HEK293T (cell line): ENCODE results near the gene KLK1.

ENCODE experiments used
- CTCF ChIA-PET: fragments of 350-600 bp; formaldehyde crosslinking; extraction: SDS; loops from one replicate; lab custom pipeline; 2021; ENCODE audit warnings: antibody characterized with exemption, inconsistent platforms; lab: Yijun Ruan, JAX
- POLR2A ChIA-PET: fragments of 350-600 bp; formaldehyde crosslinking; extraction: SDS; loops from one replicate; lab custom pipeline; 2020; ENCODE audit warnings: antibody characterized with exemption, inconsistent platforms; lab: Yijun Ruan, JAX
- DNase-seq: peaks from one replicate; pipeline ENCODE4 v3.0.0; 2012; ENCODE audit warnings: mixed read lengths; ENCODE audit errors: extremely low spot score
- ARNT ChIP-seq: fragments of 450-650 bp; IDR thresholded peaks from 2 replicates; pipeline ENCODE4 v1.6.1; 2017; ENCODE audit warnings: mild to moderate bottlenecking
- BHLHE40 ChIP-seq: fragments of 450-650 bp; IDR thresholded peaks from 2 replicates; pipeline ENCODE4 v1.6.1; 2016; ENCODE audit warnings: mild to moderate bottlenecking, moderate library complexity, borderline replicate concordance
- CTBP1 ChIP-seq: fragments of 450-650 bp; IDR thresholded peaks from 2 replicates; pipeline ENCODE4 v1.6.1; 2016; ENCODE audit warnings: borderline replicate concordance
- ELF4 ChIP-seq: fragments of 450-650 bp; IDR thresholded peaks from 2 replicates; pipeline ENCODE4 v1.6.1; 2017; ENCODE audit warnings: antibody characterized with exemption
- FOXA1 ChIP-seq: fragments of 450-650 bp; IDR thresholded peaks from 2 replicates; pipeline ENCODE4 v1.6.1; 2016; ENCODE audit warnings: mild to moderate bottlenecking
- FOXK2 ChIP-seq: fragments of 450-650 bp; IDR thresholded peaks from 2 replicates; pipeline ENCODE4 v1.6.1; 2016; ENCODE audit warnings: mild to moderate bottlenecking
- FOXM1 ChIP-seq: fragments of 450-650 bp; IDR thresholded peaks from 2 replicates; pipeline ENCODE4 v1.6.1; 2017; ENCODE audit warnings: mild to moderate bottlenecking, borderline replicate concordance
- HDGF ChIP-seq: fragments of 450-650 bp; IDR thresholded peaks from 2 replicates; pipeline ENCODE4 v1.6.1; 2017; ENCODE audit warnings: antibody characterized with exemption, borderline replicate concordance
- L3MBTL2 ChIP-seq: fragments of 450-650 bp; conservative IDR thresholded peaks from 2 replicates; pipeline ENCODE4 v1.6.1; 2016; ENCODE audit warnings: mild to moderate bottlenecking
- LEF1 ChIP-seq: fragments of 450-650 bp; IDR thresholded peaks from 2 replicates; pipeline ENCODE4 v1.6.1; 2017; ENCODE audit warnings: mild to moderate bottlenecking, borderline replicate concordance
- NFRKB ChIP-seq: fragments of 450-650 bp; IDR thresholded peaks from 2 replicates; pipeline ENCODE4 v1.6.1; 2016; ENCODE audit warnings: mild to moderate bottlenecking, moderate library complexity
- SP1 ChIP-seq: fragments of 450-650 bp; IDR thresholded peaks from 2 replicates; pipeline ENCODE4 v1.6.1; 2017
- SUZ12 ChIP-seq: fragments of 450-650 bp; IDR thresholded peaks from 2 replicates; pipeline ENCODE4 v1.6.1; 2016; ENCODE audit warnings: mild to moderate bottlenecking
- TARDBP ChIP-seq: fragments of 450-650 bp; IDR thresholded peaks from 2 replicates; pipeline ENCODE4 v1.6.1; 2016
- ZNF384 ChIP-seq: fragments of 450-650 bp; IDR thresholded peaks from 2 replicates; pipeline ENCODE4 v1.6.1; 2016
- TF ChIP-seq, protein P1 (sequence below): fragments of 450-650 bp; IDR thresholded peaks from 2 replicates; pipeline ENCODE4 v1.6.1; 2016

KLK1 gene

DNA sequence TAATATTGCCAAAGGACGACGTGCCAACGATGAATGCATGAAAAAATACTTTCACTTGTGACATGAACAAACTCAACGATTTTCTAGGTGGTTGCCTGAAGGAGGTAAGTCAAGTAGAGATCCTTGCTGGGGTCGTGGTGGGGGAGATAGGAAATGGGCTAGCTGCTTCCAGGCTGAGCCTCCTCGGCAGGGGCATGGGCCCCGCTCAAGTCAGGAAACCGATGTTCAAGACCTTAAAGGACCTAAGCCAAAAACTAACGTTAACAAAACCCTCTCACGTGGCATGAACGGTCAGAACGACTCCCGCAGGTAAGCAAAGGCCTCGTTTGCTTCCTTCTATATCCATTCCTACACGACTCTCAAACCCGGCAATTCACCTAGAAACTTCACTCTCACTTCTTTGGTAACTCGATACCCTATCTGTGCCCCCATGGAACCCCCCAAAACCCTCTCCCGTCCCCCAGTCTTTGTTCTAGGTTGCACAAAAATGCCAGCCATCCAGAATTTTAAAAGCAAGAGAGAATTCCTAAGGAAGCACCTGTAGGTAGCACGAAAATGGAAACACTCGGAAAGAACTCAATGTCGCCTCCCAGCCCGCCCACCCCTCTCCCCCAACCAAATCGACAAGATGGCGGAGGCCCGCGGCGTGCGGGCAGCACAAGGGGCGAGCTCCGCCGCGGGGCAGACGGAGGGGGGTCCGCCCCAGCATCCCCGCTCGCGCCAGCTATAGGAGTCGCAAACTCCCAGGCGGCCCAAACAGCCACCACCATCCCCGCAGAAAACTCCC, 19.8 kb downstream of the KLK1 start:
- DNase-seq: peak; percentile 55
- POLR2A ChIA-PET: interaction anchor here (0.6 to 3.2 kb wide), 7 partner anchors 9 to 118 kb away, joined by 3 to 46 read pairs (median 6); partner anchors contain the start of gene KLK3
- CTCF ChIA-PET: no interaction called here
- TF ChIP-seq BHLHE40 (0 out of 2 replicates have a peak, but pooled peaks have one; percentile 26), SUZ12 (no peak), FOXK2 (no peak)

DNA sequence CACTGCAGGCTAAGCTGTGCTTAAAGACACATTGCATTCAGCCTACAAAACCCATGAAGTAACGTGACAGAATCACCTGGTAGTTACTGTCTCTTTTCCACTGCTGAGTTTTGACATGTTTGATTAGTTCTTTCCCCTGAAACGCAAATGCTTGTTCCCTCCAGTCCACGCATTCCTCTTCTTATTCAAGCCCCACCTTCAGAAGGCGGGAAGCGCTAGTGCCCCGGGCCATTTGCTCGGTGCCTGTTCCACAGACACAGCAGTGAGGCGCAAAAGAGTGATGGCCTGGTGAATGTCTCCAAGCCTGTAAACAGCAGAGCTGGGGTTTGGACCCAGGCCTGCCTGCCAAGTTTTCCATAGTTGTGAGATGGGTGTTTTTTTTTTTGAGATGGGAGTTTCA, 22.5 kb downstream of the KLK1 start:
- ChIA-PET CTCF (no interaction called here), POLR2A (no interaction called here)
- no peak for DNase-seq
- TF ChIP-seq ZNF384 (no peak), ELF4 (no peak), FOXK2 (no peak), CTBP1 (no peak), SUZ12 (no peak), TARDBP (no peak), SP1 (no peak), L3MBTL2 (no peak), NFRKB (no peak)
- TF ChIP-seq, protein P1, sequence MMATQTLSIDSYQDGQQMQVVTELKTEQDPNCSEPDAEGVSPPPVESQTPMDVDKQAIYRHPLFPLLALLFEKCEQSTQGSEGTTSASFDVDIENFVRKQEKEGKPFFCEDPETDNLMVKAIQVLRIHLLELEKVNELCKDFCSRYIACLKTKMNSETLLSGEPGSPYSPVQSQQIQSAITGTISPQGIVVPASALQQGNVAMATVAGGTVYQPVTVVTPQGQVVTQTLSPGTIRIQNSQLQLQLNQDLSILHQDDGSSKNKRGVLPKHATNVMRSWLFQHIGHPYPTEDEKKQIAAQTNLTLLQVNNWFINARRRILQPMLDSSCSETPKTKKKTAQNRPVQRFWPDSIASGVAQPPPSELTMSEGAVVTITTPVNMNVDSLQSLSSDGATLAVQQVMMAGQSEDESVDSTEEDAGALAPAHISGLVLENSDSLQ: no peak

DNA sequence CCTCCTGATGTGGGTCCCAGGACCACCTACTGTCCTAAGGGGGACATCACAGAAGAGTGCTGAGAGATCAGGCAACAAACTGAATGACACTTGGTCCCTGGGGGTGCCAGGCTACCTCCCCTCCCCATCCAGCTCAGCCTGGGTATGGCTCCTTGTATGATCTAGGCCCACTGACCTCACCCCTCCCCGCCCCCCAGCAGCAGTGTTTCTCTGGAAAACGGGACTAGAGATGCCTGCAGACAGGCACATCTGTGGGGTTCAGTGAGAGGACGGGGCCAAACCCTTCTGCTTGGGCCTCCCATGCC, 24.1 kb downstream of the KLK1 start:
- DNase-seq: no peak
- ChIA-PET POLR2A (no interaction called here), CTCF (no interaction called here)
- no peak for TF ChIP-seq HDGF
- TF ChIP-seq CTBP1: no peak
- no peak for TF ChIP-seq ZNF384
- TF ChIP-seq NFRKB: no peak
- TF ChIP-seq FOXA1: no peak
- TF ChIP-seq FOXK2: no peak

DNA sequence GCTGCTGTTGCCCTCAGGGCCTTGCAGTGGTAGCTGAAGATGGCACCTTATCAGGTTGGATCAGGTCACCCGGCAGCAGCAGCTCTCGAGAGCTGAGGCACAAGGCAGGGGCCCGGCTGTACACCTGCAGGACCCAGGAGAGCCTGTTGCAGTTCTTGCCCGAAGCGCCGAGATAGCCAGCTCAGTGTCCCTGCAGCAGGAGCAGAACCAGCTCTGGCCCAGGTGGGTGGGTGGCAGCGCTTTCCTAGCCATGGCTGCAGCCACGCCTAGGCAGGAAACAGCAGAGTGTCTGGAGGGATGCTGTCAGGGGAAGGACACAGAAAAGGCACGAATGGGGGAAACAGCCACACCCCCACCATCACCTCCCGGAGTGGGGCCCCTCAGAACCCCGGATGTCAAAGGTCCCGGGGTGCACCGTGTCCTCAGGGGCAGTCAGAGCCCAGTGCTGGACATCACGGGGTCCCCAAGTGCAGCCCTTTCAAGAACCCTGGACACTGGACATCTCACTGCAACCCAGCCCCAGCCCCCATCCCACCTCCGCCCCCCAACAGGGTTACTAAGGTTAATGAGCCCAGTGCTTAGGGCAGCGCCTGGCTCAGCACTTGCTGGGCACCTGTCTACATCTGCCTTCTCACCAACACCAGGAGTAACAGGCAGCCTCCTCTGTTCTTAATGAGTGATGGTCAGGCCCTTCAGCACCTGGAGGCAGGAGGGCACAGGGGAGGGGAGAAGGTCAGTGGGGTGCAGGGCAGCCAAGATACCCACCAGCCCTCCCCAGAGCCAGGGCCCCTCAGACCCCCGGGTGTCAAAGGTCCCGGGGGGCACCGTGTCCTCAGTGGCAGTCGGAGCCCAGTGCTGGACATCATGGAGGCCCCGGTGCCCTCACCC, 24.7 kb downstream of the KLK1 start:
- TF ChIP-seq ELF4 (no peak), FOXA1 (no peak), FOXK2 (no peak), CTBP1 (no peak), SP1 (no peak), NFRKB (no peak), HDGF (no peak), SUZ12 (no peak), L3MBTL2 (no peak), BHLHE40 (no peak), TARDBP (no peak), FOXM1 (no peak), LEF1 (no peak), ZNF384 (no peak), ARNT (no peak)
- TF ChIP-seq, protein P1: no peak
- CTCF ChIA-PET: interaction anchor here (0.8 kb wide), 1 partner anchor 243 kb away, joined by 5 read pairs; no protein-coding TSS in a partner anchor
- no peak for DNase-seq
- POLR2A ChIA-PET: interaction anchor here (1.5 kb wide), 1 partner anchor 56 kb away, joined by 3 read pairs; the partner anchor contains the start of gene KLK3

DNA sequence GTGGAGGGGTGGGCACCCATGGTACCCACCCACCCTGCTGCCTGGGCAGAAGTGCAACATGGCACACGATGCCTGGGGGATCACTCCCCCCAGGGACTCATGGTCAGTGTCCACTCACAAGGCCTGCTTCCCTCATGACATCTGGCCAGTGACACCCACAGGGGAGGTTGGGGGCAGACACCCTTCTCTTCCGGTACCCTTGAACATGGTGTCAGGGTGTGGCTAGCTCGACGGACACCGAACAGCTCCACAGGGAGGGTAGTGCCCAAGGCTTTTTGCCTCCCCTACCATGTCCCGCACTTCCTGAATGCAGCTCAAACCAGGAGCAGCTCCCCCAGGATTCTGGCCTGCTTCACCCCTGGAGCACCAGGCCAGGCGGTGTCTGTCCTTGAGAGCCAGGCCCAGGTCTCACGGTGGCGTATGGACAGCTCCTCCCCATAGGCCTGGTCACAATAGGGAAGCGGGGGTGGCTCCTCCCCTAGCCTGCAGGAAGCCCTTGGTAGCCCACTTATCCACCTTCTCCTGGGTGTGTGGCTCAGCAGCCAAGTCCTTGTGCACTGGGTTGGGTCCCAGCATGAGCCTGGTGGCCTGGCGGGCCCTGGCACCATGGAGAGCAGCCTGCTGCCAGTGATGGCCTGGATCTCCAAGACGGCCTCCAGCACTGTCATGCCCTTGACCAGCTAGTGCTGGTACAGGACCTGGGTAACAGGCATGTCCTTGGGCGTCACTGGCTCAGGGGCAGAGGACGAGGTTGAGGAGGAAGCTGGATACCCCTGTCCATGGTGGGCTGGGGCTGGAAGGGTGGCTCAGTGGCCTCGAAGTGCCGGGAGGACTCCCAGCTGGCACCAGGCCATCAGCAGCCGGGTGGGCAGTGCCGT, 25.6 kb downstream of the KLK1 start:
- no peak for DNase-seq
- TF ChIP-seq BHLHE40 (no peak), CTBP1 (no peak), FOXK2 (no peak), NFRKB (no peak), L3MBTL2 (no peak), FOXM1 (no peak), HDGF (no peak), FOXA1 (no peak), SUZ12 (no peak), TARDBP (no peak), ZNF384 (no peak), ARNT (no peak)
- TF ChIP-seq, protein P1: no peak
- ChIA-PET CTCF (interaction anchor here (0.8 kb wide), 1 partner anchor 242 kb away, joined by 5 read pairs; no protein-coding TSS in a partner anchor), POLR2A (interaction anchor here (1.5 kb wide), 1 partner anchor 57 kb away, joined by 3 read pairs; the partner anchor contains the start of gene KLK3)
